Neural crest cell (in vitro differentiated cells): ENCODE results near the gene LRRC8B. TPM values are rescaled to one million over a fixed set of nuclear protein-coding genes. Genes with fewer than 3 reads are reported as not detected.

Experiments used
- DNase-seq: peaks from one replicate; pipeline ENCODE4 v3.0.0; 2021; ENCODE audit warnings: low read depth, mixed read lengths, low spot score
- H3K27ac Mint-ChIP-seq: one replicate; pipeline ENCODE4 v1.8.0; 2021; ENCODE audit warnings: mild to moderate bottlenecking, mixed read lengths; ENCODE audit not compliant: unreplicated experiment
- H3K27me3 Mint-ChIP-seq: 2 replicates; pipeline ENCODE4 v1.8.0; 2021; ENCODE audit warnings: low read depth, mild to moderate bottlenecking, mixed read lengths
- H3K36me3 Mint-ChIP-seq: 2 replicates; pipeline ENCODE4 v1.8.0; 2021; ENCODE audit warnings: low read depth, mild to moderate bottlenecking, mixed read lengths
- H3K4me1 Mint-ChIP-seq: 2 replicates; pipeline ENCODE4 v1.8.0; 2021; ENCODE audit warnings: mixed read lengths
- H3K4me3 Mint-ChIP-seq: one replicate; pipeline ENCODE4 v1.8.0; 2021; ENCODE audit warnings: mild to moderate bottlenecking, mixed read lengths
- H3K9me3 Mint-ChIP-seq: 2 replicates; pipeline ENCODE4 v1.8.0; 2021; ENCODE audit warnings: mixed read lengths
- total RNA-seq: library from RNA; stranded (reverse); gene quantifications from 2 replicates; pipeline ENCODE4 v1.2.1, GENCODE V29; 2021
- TF ChIP-seq, protein P1 (sequence below): fragments of 200-600 bp; sonication (generic); conservative IDR thresholded peaks from 2 replicates; pipeline ENCODE4 v1.5.0; 2021; ENCODE audit warnings: antibody characterized with exemption, mild to moderate bottlenecking

The LRRC8B gene
- total RNA-seq, 1 donor from 2014 or later: 21.7 TPM

DNA sequence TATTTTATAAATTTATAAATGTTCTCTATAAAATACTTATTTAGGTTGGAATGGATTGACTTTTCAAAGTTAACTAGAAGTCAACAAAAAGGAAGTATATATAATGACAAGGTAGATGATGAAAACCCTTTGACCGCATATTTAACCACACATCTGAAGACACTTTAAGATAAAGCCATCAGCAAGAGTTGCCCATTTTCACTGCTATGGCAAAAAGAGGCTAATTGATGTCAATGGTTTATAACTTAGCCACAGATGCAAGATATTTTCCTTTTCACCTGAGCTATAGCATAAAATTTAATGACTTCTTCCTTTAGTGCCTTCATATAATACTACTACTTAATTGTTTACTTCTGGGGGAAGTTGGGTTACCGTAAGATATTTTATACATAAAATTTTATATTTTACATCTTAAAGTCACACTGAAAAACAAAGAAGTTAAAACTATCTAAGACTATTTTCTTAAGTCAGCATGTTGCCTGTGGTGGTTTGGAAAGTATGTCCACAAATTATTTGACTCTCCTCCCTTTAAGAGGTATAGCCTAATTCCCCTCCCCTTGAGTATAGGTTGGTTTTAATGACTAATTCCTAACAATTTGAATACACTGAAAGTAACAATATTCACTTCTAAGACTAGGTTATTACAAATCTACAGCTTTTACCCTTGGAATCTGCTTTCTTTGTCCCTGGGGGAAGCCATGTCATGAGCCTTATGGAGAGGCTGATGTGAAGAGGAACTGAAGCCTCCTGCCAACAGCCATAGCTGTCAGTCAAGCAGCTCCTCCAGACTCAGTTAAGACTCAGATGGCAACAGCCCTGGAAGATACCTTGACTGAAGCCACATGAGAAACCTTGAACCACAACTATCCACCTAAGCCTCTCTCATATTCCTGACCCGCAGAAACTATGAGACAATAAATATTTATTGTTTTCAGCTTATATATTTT is 40.3 kb upstream of the LRRC8B start:
- TF ChIP-seq, protein P1, sequence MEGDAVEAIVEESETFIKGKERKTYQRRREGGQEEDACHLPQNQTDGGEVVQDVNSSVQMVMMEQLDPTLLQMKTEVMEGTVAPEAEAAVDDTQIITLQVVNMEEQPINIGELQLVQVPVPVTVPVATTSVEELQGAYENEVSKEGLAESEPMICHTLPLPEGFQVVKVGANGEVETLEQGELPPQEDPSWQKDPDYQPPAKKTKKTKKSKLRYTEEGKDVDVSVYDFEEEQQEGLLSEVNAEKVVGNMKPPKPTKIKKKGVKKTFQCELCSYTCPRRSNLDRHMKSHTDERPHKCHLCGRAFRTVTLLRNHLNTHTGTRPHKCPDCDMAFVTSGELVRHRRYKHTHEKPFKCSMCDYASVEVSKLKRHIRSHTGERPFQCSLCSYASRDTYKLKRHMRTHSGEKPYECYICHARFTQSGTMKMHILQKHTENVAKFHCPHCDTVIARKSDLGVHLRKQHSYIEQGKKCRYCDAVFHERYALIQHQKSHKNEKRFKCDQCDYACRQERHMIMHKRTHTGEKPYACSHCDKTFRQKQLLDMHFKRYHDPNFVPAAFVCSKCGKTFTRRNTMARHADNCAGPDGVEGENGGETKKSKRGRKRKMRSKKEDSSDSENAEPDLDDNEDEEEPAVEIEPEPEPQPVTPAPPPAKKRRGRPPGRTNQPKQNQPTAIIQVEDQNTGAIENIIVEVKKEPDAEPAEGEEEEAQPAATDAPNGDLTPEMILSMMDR: no peak
- no peak for DNase-seq
- Mint-ChIP-seq H3K4me1 (no peaks in the 10 kb centered on the region), H3K27me3 (no peaks in the 10 kb centered on the region), H3K36me3 (no peaks in the 10 kb centered on the region), H3K4me3 (no peak overlapping the region), H3K9me3 (peaks cover 6% of the 10 kb centered on the region), H3K27ac (no peak overlapping the region)

DNA sequence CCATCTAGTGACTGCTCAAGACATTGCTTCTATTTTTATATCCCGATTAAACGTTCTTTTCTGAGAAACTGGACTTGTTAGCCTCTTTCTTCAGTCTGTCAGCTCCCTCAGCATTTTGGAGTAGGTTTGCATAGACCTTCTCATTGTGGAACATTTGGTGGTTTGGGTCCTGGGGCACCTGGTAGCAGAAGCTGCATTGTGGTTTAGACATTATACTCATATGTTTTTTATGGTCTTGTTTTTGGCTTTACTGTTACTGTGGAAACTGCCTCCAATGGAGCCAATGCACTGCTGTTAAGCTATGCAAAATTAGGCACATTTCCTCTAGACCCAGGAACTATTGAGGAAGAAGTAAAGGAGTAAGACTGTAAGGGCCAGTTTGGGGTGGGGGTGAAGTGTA is 36.7 kb upstream of the LRRC8B start:
- TF ChIP-seq, protein P1: no peak
- H3K36me3 Mint-ChIP-seq: peaks cover 7% of the 10 kb centered on the region
- H3K9me3 Mint-ChIP-seq: peaks cover 3% of the 10 kb centered on the region
- H3K27me3 Mint-ChIP-seq: no peaks in the 10 kb centered on the region
- no peaks in the 10 kb centered on the region for H3K4me1 Mint-ChIP-seq
- H3K27ac Mint-ChIP-seq: no peak overlapping the region
- no peak for DNase-seq
- H3K4me3 Mint-ChIP-seq: no peak overlapping the region

DNA sequence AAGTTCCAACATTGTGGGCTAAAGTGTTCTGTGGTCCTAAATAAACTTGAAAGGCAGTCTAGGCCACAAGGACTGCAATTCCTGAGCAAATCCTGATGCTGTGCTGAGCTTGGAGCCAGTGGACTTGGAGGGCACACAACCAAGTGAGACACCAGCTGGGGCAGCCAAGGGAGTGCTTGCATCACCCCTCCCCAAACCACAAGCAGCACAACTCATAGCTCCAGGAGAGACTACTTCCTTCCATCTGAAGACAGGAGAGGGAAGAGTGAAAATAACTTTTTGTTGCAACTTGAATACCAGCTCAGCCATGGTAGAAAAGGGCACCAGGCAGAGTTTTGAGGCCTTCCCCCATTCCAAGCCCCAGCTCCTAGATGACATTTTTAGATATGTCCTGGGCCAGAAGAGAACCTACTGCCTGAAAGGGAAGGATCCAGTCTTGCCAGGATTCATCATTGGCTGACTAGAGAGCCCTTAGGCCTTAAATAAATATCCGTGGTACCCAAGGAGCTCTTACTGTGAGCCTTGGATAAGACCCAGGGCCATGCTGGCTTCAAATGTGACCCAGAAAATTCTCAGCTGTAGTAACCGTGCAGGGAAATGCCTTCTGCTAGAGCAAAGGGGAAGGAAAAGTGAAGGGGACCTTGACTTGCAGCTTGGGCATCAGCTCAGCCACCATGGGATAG is 35.4 kb upstream of the LRRC8B start:
- Mint-ChIP-seq H3K27ac (no peak overlapping the region), H3K27me3 (no peaks in the 10 kb centered on the region), H3K4me1 (no peaks in the 10 kb centered on the region), H3K36me3 (peaks cover 8% of the 10 kb centered on the region), H3K9me3 (peaks cover 3% of the 10 kb centered on the region), H3K4me3 (no peak overlapping the region)
- TF ChIP-seq, protein P1: no peak
- no peak for DNase-seq

DNA sequence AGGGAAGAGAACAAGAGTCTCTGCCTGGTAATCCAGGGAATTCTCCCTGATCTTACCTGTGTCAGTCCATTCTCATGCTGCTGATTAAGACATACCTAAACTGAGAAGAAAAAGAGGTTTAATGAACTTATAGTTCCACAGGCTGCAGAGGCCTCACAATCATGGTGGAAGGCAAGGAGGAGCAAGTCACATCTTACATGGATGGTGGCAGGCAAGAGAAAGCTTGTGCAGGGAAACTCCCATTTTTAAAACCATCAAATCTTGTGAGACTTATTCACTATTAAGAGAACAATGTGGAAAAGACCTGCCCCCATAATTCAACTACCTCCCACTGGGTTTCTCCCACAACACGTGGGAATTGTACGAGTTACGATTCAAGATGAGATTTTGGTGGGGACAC is 34.2 kb upstream of the LRRC8B start:
- Mint-ChIP-seq H3K27ac (no peak overlapping the region), H3K4me1 (no peaks in the 10 kb centered on the region), H3K9me3 (peaks cover 3% of the 10 kb centered on the region), H3K27me3 (no peaks in the 10 kb centered on the region), H3K36me3 (peaks cover 8% of the 10 kb centered on the region), H3K4me3 (no peak overlapping the region)
- TF ChIP-seq, protein P1: no peak
- DNase-seq: no peak

DNA sequence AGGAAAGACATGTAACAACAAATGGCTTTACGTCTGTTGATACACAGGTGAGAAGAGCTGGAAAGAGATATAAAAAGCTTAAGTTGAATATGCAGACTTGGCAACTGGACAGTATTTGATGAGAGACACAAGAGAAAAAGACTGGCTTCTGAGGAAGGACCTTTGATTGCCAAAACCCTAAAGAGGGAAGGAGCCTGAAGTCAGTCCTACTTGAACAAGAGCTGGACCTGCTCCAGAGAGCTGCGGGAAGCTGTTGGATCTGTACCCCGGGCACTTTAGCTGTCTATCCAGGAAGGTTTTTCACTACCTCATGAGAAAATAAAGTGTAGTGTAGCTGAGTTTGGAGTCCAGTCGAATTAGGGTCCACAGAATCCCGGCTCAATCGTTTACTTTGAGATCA is 25.3 kb upstream of the LRRC8B start:
- H3K27ac Mint-ChIP-seq: no peak overlapping the region
- no peaks in the 10 kb centered on the region for H3K36me3 Mint-ChIP-seq
- H3K4me3 Mint-ChIP-seq: no peak overlapping the region
- H3K9me3 Mint-ChIP-seq: no peaks in the 10 kb centered on the region
- TF ChIP-seq, protein P1: no peak
- no peak for DNase-seq
- no peaks in the 10 kb centered on the region for H3K4me1 Mint-ChIP-seq
- no peaks in the 10 kb centered on the region for H3K27me3 Mint-ChIP-seq
